HepG2 (cell line): ENCODE measurements around the gene CD300LB. TPM values are rescaled to one million over a fixed set of nuclear protein-coding genes. Genes with fewer than 3 reads are reported as not detected.

Experiments used
- ATAC-seq: fragments of 200-7000 bp; cut with Tn5 transposase; 3 replicates; pipeline ENCODE4 v1.9.1; 2020; ENCODE audit warnings: mild to moderate bottlenecking, moderate library complexity
- BruUV-seq: library from RNA; stranded (reverse); fragments of 400-500 nt; replicated peaks from 2 replicates; lab custom pipeline; 2021; lab: Mats Ljungman, UMichigan
- CTCF ChIA-PET: fragments of 300-600 bp; formaldehyde crosslinking; extraction: SDS; loops from one replicate; lab custom pipeline; 2021; ENCODE audit warnings: low total read pairs, inconsistent platforms, low intra/inter-chr PET ratio; lab: Yijun Ruan, JAX
- POLR2A ChIA-PET: fragments of 350-600 bp; sonication (Branson Sonifier 250); formaldehyde crosslinking; loops from one replicate; lab custom pipeline; 2020; ENCODE audit warnings: antibody characterized with exemption, inconsistent platforms; lab: Yijun Ruan, JAX
- DNase-seq: peaks from one replicate; pipeline ENCODE4 v3.0.0-alpha.2; 2015; ENCODE audit warnings: low spot score
- FAIRE-seq: peaks from 3 replicates; lab custom pipeline; 2011; peaks lifted over from hg19 to GRCh38; lab: Jason Lieb, UNC
- H2AFZ ChIP-seq: one replicate; pipeline ENCODE4 v1.6.1; 2011; ENCODE audit warnings: low read length, inconsistent platforms
- H3K27ac ChIP-seq: fragments of 300-600 bp; 3 replicates; pipeline ENCODE4 v1.8.0; 2011; ENCODE audit warnings: mixed run types, mild to moderate bottlenecking, mixed read lengths, low read length, inconsistent platforms; ENCODE audit not compliant: insufficient read depth; ENCODE audit errors: extremely low read length
- H3K27me3 ChIP-seq, 2 experiments: fragments of 200-600 bp in 1 of 2; 2 replicates in 1 of 2; 3 replicates in 1 of 2; pipeline versions ENCODE4 v1.6.0 to v1.8.0; 2011; ENCODE audit warnings: low read length in 2 of 2, mild to moderate bottlenecking in 2 of 2, moderate library complexity in 2 of 2, inconsistent platforms in 1 of 2; ENCODE audit not compliant: insufficient read depth in 2 of 2, control insufficient read depth in 1 of 2
- H3K36me3 ChIP-seq, 2 experiments: fragments of 200-600 bp in 1 of 2; replicated peaks in 1 of 2; 2 replicates in 1 of 2; 3 replicates in 1 of 2; pipeline versions ENCODE4 v1.5.1 to v1.8.0; 2011; ENCODE audit warnings: low read length in 2 of 2, inconsistent platforms in 1 of 2; ENCODE audit not compliant: insufficient read depth in 2 of 2, control insufficient read depth in 1 of 2
- H3K4me1 ChIP-seq: 2 replicates; pipeline ENCODE4 v1.5.1; 2012; ENCODE audit warnings: low read length, inconsistent platforms; ENCODE audit not compliant: insufficient read depth
- H3K4me2 ChIP-seq: 2 replicates; pipeline ENCODE4 v1.6.0; 2011; ENCODE audit warnings: low read depth, low read length, inconsistent platforms
- H3K4me3 ChIP-seq, 3 experiments: fragments of 200-600 bp in 1 of 3; sonication (generic), shearing (Covaris generic) in 1 of 3; replicated peaks in 1 of 3; 2 replicates each; pipeline ENCODE4 v1.5.1; 2011 to 2016; ENCODE audit warnings: low read length in 3 of 3, inconsistent platforms in 2 of 3, low read depth in 2 of 3, mild to moderate bottlenecking in 2 of 3, control low read depth in 1 of 3, mixed read lengths in 1 of 3; ENCODE audit not compliant: insufficient read depth in 1 of 3
- H3K79me2 ChIP-seq: one replicate; pipeline ENCODE4 v1.6.1; 2011; ENCODE audit warnings: low read length, inconsistent platforms; ENCODE audit not compliant: insufficient read depth
- H3K9ac ChIP-seq: 2 replicates; pipeline ENCODE4 v1.6.0; 2011; ENCODE audit warnings: mild to moderate bottlenecking, low read depth, low read length, inconsistent platforms; ENCODE audit not compliant: insufficient read depth
- H3K9me3 ChIP-seq: 2 replicates; pipeline ENCODE4 v1.5.1; 2012; ENCODE audit warnings: mild to moderate bottlenecking, low read length
- H4K20me1 ChIP-seq: 2 replicates; pipeline ENCODE4 v1.6.0; 2011; ENCODE audit warnings: inconsistent platforms, mild to moderate bottlenecking, low read length, moderate library complexity; ENCODE audit not compliant: insufficient read depth
- DPF2 ChIP-seq: sonication (generic); formaldehyde crosslinking; IDR thresholded peaks from 2 replicates; pipeline ENCODE4 v1.4.0; 2020; ENCODE audit warnings: mild to moderate bottlenecking, low read depth, missing genetic modification reagents, borderline replicate concordance
- FOXA1 ChIP-seq, 2 experiments: fragments of 450-650 bp in 1 of 2; sonication (generic) in 1 of 2; formaldehyde crosslinking in 1 of 2; IDR thresholded peaks; 2 replicates each; pipeline versions ENCODE4 v1.4.0 to v1.6.1; 2016 to 2020; ENCODE audit warnings: missing genetic modification reagents in 1 of 2
- FOXA3 ChIP-seq: IDR thresholded peaks from 2 replicates; pipeline ENCODE4 v1.6.1; 2016; ENCODE audit warnings: missing genetic modification reagents, missing compliant biosample characterization
- PAX8 ChIP-seq: sonication (generic); formaldehyde crosslinking; IDR thresholded peaks from 2 replicates; pipeline ENCODE4 v1.8.0; 2022; ENCODE audit warnings: mild to moderate bottlenecking, missing genetic modification reagents, borderline replicate concordance
- PHB2 ChIP-seq: fragments of 450-650 bp; IDR thresholded peaks from 2 replicates; pipeline ENCODE4 v1.6.1; 2018; ENCODE audit not compliant: partially characterized antibody
- RNF2 ChIP-seq: fragments of 450-650 bp; conservative IDR thresholded peaks from 2 replicates; pipeline ENCODE4 v1.6.1; 2016; ENCODE audit warnings: low read depth
- SP1 ChIP-seq, 2 experiments: fragments of 450-650 bp in 1 of 2; sonication (generic) in 1 of 2; formaldehyde crosslinking in 1 of 2; IDR thresholded peaks; 2 replicates each; pipeline versions ENCODE4 v1.4.0 to v1.6.1; 2016 to 2020; ENCODE audit warnings: missing genetic modification reagents in 1 of 2
- TFDP2 ChIP-seq: sonication (generic); formaldehyde crosslinking; IDR thresholded peaks from 2 replicates; pipeline ENCODE4 v1.4.0; 2020; ENCODE audit warnings: missing genetic modification reagents
- ZBTB39 ChIP-seq: sonication (generic); formaldehyde crosslinking; IDR thresholded peaks from 2 replicates; pipeline ENCODE4 v1.5.0; 2020; ENCODE audit warnings: missing genetic modification reagents
- ZNF367 ChIP-seq: sonication (generic); formaldehyde crosslinking; IDR thresholded peaks from 2 replicates; pipeline ENCODE4 v1.4.0; 2020; ENCODE audit warnings: missing genetic modification reagents, borderline replicate concordance
- ZNF577 ChIP-seq: sonication (generic); formaldehyde crosslinking; IDR thresholded peaks from 2 replicates; pipeline ENCODE4 v1.4.0; 2020; ENCODE audit warnings: mild to moderate bottlenecking, low read depth, missing genetic modification reagents, borderline replicate concordance
- ZNF777 ChIP-seq: sonication (generic); formaldehyde crosslinking; IDR thresholded peaks from 2 replicates; pipeline ENCODE4 v1.4.0; 2020; ENCODE audit warnings: missing genetic modification reagents
- WGBS: methylation state at CpG from one replicate; pipeline ENCODE4 v1.1.6; 2017; ENCODE audit warnings: low lambda C conversion rate; 5-methylcytosine and 5-hydroxymethylcytosine counted together
- in situ Hi-C: cut with HindIII; loops from 2 replicates; pipeline ENCODE4 v1.10.0; 2017; ENCODE audit warnings: low pct_unique_long_range_greater_than_20kb; ENCODE audit not compliant: extremely low pct_ligation_motif_present
- intact Hi-C: fragments of 100-400 bp; cut with micrococcal nuclease; formaldehyde crosslinking; loops from one replicate; pipeline ENCODE4 v1.10.0; 2022; ENCODE audit not compliant: unreplicated experiment
- polyA plus RNA-seq, 8 experiments: library from polyadenylated mRNA; depleted of rRNA in 3 of 8; stranded (reverse) in 7 of 8; unstranded in 1 of 8; fragments of >200 nt; fragmentation: Illumina TruSeq in 4 of 8; extraction: Trizol in 4 of 8; gene quantifications; 2 replicates each; pipeline versions ENCODE4 v1.2.1 to v1.2.3, GENCODE V29; 2011 to 2016; ENCODE audit warnings: low read depth in 4 of 8, missing spikeins in 1 of 8, mixed read lengths in 1 of 8; ENCODE audit not compliant: insufficient read depth in 1 of 8
- total RNA-seq, 5 experiments: library from RNA; depleted of rRNA; stranded (reverse); fragments of >200 nt; fragmentation: Illumina TruSeq; extraction: Trizol; gene quantifications; 2 replicates each; pipeline ENCODE4 v1.2.3, GENCODE V29; 2016; ENCODE audit warnings: low read depth in 1 of 5

Gene CD300LB
- total and polyA plus RNA-seq, 2 of the 13 experiments (the other 11 are each of a cell fraction or from before 2014, with no cell fraction given): not detected

GRCh38 chr17:74569020-74570003 lies 38.0 kb upstream of the CD300LB start (continued):
- TF ChIP-seq ZNF367 (CRISPR knock-in tag): no peak

- H3K9ac ChIP-seq: no peak overlapping the region
- POLR2A ChIA-PET: no interaction called here
- BruUV-seq: no TSS peak
- intact Hi-C loops: no loop called here
- H3K4me1 ChIP-seq: no peaks in the 10 kb centered on the region
- in situ Hi-C loops: no loop called here
- 0% methylated on average over 4 of the region's 4 CpGs for WGBS
- H3K27ac ChIP-seq: no peak overlapping the region
- no peaks in the 10 kb centered on the region for H3K9me3 ChIP-seq
- H3K27me3 ChIP-seq: peaks cover 5 to 40% of the 10 kb centered on the region in 2 experiments
- peak; percentile 82 for FAIRE-seq
- H3K36me3 ChIP-seq: no peaks in the 10 kb centered on the region
- no peak for TF ChIP-seq DPF2
- TF ChIP-seq RNF2: no peak
- TF ChIP-seq FOXA3 (CRISPR knock-in tag): no peak
- no peak for TF ChIP-seq TFDP2
- TF ChIP-seq ZBTB39 (CRISPR knock-in tag): no peak
- TF ChIP-seq PAX8: no peak
- peak; percentile 23; the same call in 1 of the 2 replicates for TF ChIP-seq SP1 (IDR thresholded peaks at IDR 0.05)
- TF ChIP-seq SP1 (CRISPR knock-in tag; IDR thresholded peaks at IDR 0.05): no peak
- no peak for TF ChIP-seq ZNF777 (CRISPR knock-in tag)
- peak; percentile 11 for TF ChIP-seq PHB2
- TF ChIP-seq ZNF577 (CRISPR knock-in tag): no peak
- TF ChIP-seq FOXA1 (IDR thresholded peaks at IDR 0.05): 0 out of 2 replicates have a peak, but pooled peaks have one; percentile 9
- no peak for TF ChIP-seq FOXA1 (CRISPR knock-in tag; IDR thresholded peaks at IDR 0.05)
- no peak for ATAC-seq
- H3K79me2 ChIP-seq: no peaks in the 10 kb centered on the region
- H4K20me1 ChIP-seq: no peaks in the 10 kb centered on the region
- no peak overlapping the region for H3K4me3 ChIP-seq
- H2AFZ ChIP-seq: no peak overlapping the region
- CTCF ChIA-PET: no interaction called here
- DNase-seq: no peak
- no peak overlapping the region for H3K4me2 ChIP-seq
Measured at GRCh38 chr17:74568106-74568873, 37.0 kb upstream of the CD300LB start.
